ENCODE measurements around the gene LHFPL6.
"Not testable (repeated sequence)": the region's sequence is repeated elsewhere in the genome, so short reads cannot be mapped to it uniquely, and the experiment has no call there.

The LHFPL6 gene

DNA sequence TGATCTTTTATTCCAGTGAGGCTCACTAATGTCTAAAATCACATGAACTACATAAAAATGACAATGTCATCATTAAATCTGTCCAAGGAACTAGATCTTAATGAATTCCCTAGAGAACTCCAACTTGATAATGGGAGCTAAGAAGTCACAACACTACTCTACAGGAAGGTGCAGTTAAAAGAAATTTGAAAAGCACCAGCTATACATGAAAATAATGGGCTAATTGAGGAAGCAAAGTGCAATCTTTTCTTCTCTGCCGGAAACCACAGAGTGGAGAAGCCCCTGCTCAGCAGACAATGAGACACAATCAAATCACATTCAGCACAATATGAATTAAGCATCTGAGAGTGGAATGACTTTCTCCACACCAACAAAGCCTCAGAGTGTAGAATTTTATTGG lies 261.7 kb downstream of the LHFPL6 start:
- DNase-seq (ENCODE audit: low spot score), result no peak

GRCh38 chr13:39338114-39338513 lies 264.9 kb downstream of the LHFPL6 start:
- not testable (repeated sequence) for DNase-seq (ENCODE audit: low spot score)

DNA sequence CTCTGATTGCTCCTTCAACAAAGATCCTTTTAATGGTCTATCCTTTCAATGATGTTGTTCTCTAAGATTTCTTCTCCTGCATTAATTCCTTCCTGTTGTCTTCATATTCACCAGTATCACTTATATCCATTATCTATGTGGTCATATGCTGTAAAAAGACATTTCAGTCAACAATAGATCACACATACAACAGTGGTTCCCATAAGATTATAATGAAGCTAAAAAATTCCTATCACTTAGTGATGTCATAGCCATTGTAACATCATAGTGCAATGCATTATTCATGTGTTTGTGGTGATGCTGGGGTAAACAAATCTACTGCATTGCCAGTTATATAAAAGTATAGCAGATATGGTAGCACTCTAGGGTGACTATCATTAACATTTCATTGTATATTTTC lies 266.1 kb downstream of the LHFPL6 start:
- DNase-seq (ENCODE audit: low spot score), result no peak

DNA sequence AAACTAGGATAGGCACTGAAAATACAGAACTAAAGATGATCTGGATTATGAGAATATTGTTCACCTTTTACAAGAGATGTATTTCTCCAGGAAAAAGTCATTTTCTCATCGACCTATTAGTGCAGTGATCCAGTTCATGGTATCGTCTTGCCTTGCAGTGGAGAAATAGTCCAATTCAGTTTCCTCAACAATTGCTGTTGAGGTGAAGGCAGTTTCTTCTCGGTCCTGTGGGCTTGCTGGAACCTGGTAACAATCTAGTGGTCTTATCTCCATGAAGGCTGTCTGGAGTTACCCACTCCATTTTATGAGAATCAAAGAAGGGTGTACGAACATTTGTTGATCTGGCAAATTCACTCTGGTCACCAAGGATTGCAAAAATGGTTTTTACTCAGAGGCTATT lies 266.8 kb downstream of the LHFPL6 start:
- DNase-seq (ENCODE audit: low spot score), result no peak

DNA sequence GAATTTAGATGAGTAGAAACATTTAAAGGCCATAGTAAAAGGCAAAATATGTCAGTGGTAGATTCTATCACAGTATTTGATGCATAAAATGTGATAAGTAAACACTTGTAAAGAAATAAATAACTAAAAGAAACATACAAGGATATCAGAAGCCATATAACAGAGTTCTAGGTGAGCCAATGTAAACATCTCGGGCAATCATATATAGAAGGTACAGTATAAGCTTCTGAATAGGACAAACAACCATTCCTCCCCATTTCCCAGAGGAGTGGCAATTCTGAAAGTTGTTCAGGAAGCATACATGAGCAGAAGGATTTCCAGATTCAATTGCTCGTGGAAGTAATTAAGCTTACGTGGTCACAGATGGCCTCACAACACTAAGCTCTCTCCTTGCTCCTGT lies 267.3 kb downstream of the LHFPL6 start:
- DNase-seq (ENCODE audit: low spot score), result no peak

GRCh38 chr13:39330504-39330903 lies 272.5 kb downstream of the LHFPL6 start:
- no peak for DNase-seq (ENCODE audit: low spot score)

GRCh38 chr13:39329182-39329639 lies 273.8 kb downstream of the LHFPL6 start:
- DNase-seq (ENCODE audit: low spot score), result no peak

- DNase-seq (ENCODE audit: low spot score), result no peak
Observed at GRCh38 chr13:39327172-39327479, 275.9 kb downstream of the LHFPL6 start.

- no peak for DNase-seq (ENCODE audit: low spot score)
Observed at GRCh38 chr13:39326469-39327171, 276.4 kb downstream of the LHFPL6 start.

GRCh38 chr13:39324806-39325311 lies 278.1 kb downstream of the LHFPL6 start:
- DNase-seq (ENCODE audit: low spot score), result no peak

DNA sequence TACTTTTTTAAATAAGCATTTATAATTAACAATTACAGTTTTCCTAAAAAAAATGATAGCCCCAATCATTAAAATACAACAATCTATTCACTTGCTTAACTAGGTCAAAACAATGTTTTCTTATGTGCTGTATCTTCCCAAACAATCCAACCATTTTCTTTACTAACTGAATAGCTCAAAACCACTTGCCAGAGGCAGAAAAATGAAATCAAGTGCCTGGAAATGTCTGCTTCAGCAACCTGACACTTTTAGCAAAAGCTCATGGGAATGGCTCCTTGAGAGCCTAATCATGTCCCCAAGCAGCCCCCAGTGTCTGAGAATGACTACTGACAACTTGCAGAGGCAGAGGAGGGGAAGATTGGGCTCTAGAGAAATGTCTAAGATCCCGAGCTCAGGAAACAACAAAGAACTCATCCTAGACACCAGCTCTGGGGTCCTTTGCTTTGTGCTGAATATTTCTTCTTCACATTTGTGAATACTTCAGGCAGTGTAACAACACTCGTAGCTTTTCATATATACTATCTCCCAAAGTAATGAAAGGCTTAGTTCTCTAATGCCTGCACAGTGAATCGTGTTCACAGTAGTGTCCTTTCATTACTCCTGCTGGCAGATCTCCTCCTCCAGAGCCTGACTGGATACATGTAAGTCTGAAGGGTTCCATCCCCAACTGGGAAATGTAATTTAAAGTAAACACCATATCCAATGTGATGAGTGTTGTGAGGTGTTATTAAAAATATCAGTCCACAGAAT lies 280.0 kb downstream of the LHFPL6 start:
- DNase-seq (ENCODE audit: low spot score), result no peak

- no peak for DNase-seq (ENCODE audit: low spot score)
Observed at GRCh38 chr13:39321574-39321973, 281.4 kb downstream of the LHFPL6 start.

DNA sequence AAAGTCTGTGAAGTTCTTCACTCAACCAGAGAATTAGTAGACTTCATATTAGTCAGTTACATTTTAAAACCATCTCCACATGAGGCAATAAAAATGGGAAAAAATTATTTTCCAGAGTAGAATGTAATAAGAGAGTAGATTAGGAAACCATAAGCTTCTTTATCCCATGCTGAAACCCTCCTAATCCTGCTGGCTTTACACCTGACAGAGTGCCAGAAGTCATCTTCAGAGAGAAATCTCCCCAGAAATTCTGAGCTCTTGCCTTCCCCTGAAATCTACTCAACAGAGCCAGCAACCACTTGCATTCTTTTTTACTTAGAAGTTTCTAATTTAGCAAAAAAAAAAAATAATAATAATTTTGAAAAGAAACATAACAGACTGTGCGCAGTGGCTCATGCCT lies 284.8 kb downstream of the LHFPL6 start:
- DNase-seq (ENCODE audit: low spot score), result no peak

DNA sequence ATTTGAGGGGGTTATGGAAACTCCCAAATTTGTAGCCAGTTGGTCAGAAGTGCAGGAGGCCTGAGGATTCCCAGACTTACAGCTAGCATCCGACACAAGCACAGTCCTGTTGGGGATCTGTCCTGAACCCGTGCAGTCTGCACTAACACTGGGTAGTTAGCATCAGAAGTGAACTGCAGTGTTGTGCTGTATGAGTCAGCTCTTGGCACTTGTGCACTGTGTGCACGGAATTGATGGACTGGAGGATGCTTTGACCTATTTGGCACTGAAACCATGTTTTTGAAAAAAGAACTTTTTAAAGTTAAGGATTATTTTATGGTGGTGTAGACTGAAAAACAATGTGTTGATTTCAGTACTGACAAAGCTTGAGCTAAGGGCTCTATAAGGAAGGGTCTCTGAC lies 285.7 kb downstream of the LHFPL6 start:
- no peak for DNase-seq (ENCODE audit: low spot score)

- DNase-seq (ENCODE audit: low spot score), result no peak
Observed at GRCh38 chr13:39315796-39316195, 287.2 kb downstream of the LHFPL6 start.

- no peak for DNase-seq (ENCODE audit: low spot score)
Observed at GRCh38 chr13:39313721-39314120, 289.3 kb downstream of the LHFPL6 start.

- DNase-seq (ENCODE audit: low spot score), result no peak
Observed at GRCh38 chr13:39312596-39312995, 290.4 kb downstream of the LHFPL6 start.

- no peak for DNase-seq (ENCODE audit: low spot score)
Observed at GRCh38 chr13:39311619-39312018, 291.4 kb downstream of the LHFPL6 start.

GRCh38 chr13:39310961-39311360 lies 292.0 kb downstream of the LHFPL6 start:
- DNase-seq (ENCODE audit: low spot score), result no peak

- no peak for DNase-seq (ENCODE audit: low spot score)
Observed at GRCh38 chr13:39306639-39307589, 296.1 kb downstream of the LHFPL6 start.

GRCh38 chr13:39302820-39303219 lies 300.2 kb downstream of the LHFPL6 start:
- DNase-seq (ENCODE audit: low spot score), result no peak

DNA sequence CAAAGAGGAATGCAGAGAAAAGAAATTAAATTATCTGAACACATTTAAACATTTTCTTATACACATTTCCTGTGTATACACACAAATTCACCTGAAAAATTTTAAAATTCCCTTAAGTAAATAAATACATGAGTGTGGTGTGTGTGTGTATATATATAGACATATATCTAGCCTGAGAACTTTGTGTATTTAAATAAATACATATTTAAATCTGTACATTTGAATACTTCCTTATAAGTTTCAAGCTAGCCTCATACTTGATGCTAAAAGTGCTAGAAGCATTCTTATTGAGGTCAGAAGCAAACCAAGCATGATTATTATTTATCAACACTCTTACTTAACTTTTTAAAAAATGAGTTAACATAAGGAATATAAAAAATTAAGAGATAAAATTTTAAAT lies 304.0 kb downstream of the LHFPL6 start:
- DNase-seq (ENCODE audit: low spot score), result no peak

Measured in CD4-positive, alpha-beta T cell treated with Interleukin-2 at 100 ng/mL for 4 hours (primary cell).